ENCODE results near the gene CD6.

DNA sequence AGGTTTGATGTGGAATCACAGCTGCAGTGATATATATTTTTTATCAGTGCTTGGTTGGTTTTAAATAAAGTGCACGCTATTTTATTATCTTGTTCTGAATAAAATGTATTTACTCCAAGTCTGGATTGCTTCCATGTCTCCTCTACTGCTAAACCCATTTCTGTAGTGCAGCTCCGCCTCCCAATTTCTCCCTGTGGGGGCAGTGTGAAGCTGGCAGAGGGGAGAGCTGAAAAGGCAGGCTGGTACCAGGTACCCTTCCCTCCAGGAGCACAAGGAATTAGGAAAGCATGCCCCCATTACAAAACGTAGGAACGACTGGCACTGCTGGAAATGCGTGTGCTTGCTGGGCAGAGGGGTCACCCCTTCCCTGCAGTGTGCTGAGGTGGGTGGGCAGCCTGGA is 48.2 kb upstream of the CD6 start:
- TF ChIP-seq, protein P1, sequence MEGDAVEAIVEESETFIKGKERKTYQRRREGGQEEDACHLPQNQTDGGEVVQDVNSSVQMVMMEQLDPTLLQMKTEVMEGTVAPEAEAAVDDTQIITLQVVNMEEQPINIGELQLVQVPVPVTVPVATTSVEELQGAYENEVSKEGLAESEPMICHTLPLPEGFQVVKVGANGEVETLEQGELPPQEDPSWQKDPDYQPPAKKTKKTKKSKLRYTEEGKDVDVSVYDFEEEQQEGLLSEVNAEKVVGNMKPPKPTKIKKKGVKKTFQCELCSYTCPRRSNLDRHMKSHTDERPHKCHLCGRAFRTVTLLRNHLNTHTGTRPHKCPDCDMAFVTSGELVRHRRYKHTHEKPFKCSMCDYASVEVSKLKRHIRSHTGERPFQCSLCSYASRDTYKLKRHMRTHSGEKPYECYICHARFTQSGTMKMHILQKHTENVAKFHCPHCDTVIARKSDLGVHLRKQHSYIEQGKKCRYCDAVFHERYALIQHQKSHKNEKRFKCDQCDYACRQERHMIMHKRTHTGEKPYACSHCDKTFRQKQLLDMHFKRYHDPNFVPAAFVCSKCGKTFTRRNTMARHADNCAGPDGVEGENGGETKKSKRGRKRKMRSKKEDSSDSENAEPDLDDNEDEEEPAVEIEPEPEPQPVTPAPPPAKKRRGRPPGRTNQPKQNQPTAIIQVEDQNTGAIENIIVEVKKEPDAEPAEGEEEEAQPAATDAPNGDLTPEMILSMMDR (IDR thresholded peaks at IDR 0.05; ENCODE audit: insufficient read depth, low read depth, low read length) = no peak
- TF ChIP-seq EZH2 (IDR thresholded peaks at IDR 0.05; ENCODE audit: insufficient read depth, low read length) = no peak
